K562 (cell line): Measurements from ENCODE around the gene ANO9. TPM values are rescaled to one million over a fixed set of nuclear protein-coding genes. Genes with fewer than 3 reads are reported as not detected.

Experiments used
- ADNP ChIP-seq: fragments of 200-800 bp; sonication (Bioruptor generic); IDR thresholded peaks from 2 replicates; pipeline ENCODE4 v1.6.1; 2016; ENCODE audit warnings: missing genetic modification characterization, missing compliant biosample characterization
- EGR1 ChIP-seq: fragments of 450-650 bp; conservative IDR thresholded peaks from 2 replicates; pipeline ENCODE4 v1.6.1; 2017; ENCODE audit warnings: mild to moderate bottlenecking
- EP400 ChIP-seq: fragments of 450-650 bp; IDR thresholded peaks from 2 replicates; pipeline ENCODE4 v1.6.1; 2017; ENCODE audit warnings: antibody characterized with exemption, mild to moderate bottlenecking, moderate library complexity
- ETV5 ChIP-seq: sonication (generic); formaldehyde crosslinking; IDR thresholded peaks from 2 replicates; pipeline ENCODE4 v1.4.0; 2020; ENCODE audit warnings: low read depth, mild to moderate bottlenecking, missing genetic modification reagents
- KDM1A ChIP-seq, 2 experiments: fragments of 450-650 bp; IDR thresholded peaks; 2 replicates each; pipeline ENCODE4 v1.6.1; 2016; ENCODE audit warnings: mild to moderate bottlenecking in 2 of 2
- KHSRP ChIP-seq: fragments of 450-650 bp; IDR thresholded peaks from 2 replicates; pipeline ENCODE4 v1.6.1; 2017
- LCOR ChIP-seq: sonication (generic); formaldehyde crosslinking; IDR thresholded peaks from 2 replicates; pipeline ENCODE4 v1.8.0; 2022; ENCODE audit warnings: mild to moderate bottlenecking, missing genetic modification reagents
- RBM39 ChIP-seq: fragments of 200-400 bp; formaldehyde crosslinking; optimal IDR thresholded peaks from 2 replicates; pipeline ENCODE3; 2018; ENCODE audit warnings: low read depth, low read length
- SPI1 ChIP-seq: IDR thresholded peaks from 2 replicates; pipeline ENCODE4 v1.6.1; 2011; ENCODE audit warnings: low read depth, low read length, control low read depth, borderline replicate concordance
- SRSF9 ChIP-seq: fragments of 200-400 bp; formaldehyde crosslinking; IDR thresholded peaks from 2 replicates; pipeline ENCODE4 v1.6.1; 2017; ENCODE audit warnings: low read depth, low read length, borderline replicate concordance
- ZNF224 ChIP-seq: sonication (generic); formaldehyde crosslinking; IDR thresholded peaks from 2 replicates; pipeline ENCODE4 v1.8.0; 2022; ENCODE audit warnings: mild to moderate bottlenecking, missing genetic modification reagents
- ZNF318 ChIP-seq, 2 experiments: fragments of 450-650 bp; IDR thresholded peaks; 2 replicates each; pipeline ENCODE4 v1.6.1; 2016; ENCODE audit warnings: mild to moderate bottlenecking in 2 of 2, borderline replicate concordance in 1 of 2, low read depth in 1 of 2, moderate library complexity in 1 of 2
- ZNF57 ChIP-seq: fragments of 450-650 bp; formaldehyde crosslinking; IDR thresholded peaks from 2 replicates; pipeline ENCODE4 v1.4.0; 2020; ENCODE audit warnings: mild to moderate bottlenecking, moderate library complexity
- ZNF583 ChIP-seq: fragments of 250-450 bp; sonication (Bioruptor Pico); IDR thresholded peaks from 2 replicates; pipeline ENCODE4 v1.4.0; 2020
- polyA plus RNA-seq, 8 experiments: library from polyadenylated mRNA; depleted of rRNA in 4 of 8; stranded (reverse) in 5 of 8; unstranded in 3 of 8; fragments of >200 nt; fragmentation: Nextera tagmentation in 2 of 8; fragmentation: Illumina TruSeq in 1 of 8; extraction: Ambion mirVana in 2 of 8; extraction: Trizol in 1 of 8; gene quantifications; 2 replicates each; pipeline versions ENCODE4 v1.2.1 to v1.2.3, GENCODE V29; 2011 to 2014; ENCODE audit warnings: inconsistent platforms in 1 of 8, missing spikeins in 1 of 8
- total RNA-seq, 7 experiments: library from RNA; depleted of rRNA in 6 of 7; stranded (reverse); fragments of >200 nt in 6 of 7; fragmentation: Illumina TruSeq in 2 of 7; extraction: Trizol in 2 of 7; gene quantifications; 2 replicates each; pipeline versions ENCODE4 v1.2.1 to v1.2.3, GENCODE V29; 2011 to 2021; ENCODE audit warnings: low replicate concordance in 1 of 7
- TF ChIP-seq, protein P1 (sequence below): sonication (generic); formaldehyde crosslinking; IDR thresholded peaks from 2 replicates; pipeline ENCODE4 v1.4.0; 2020; ENCODE audit warnings: mild to moderate bottlenecking, missing genetic modification reagents
- TF ChIP-seq, protein P2 (sequence below): sonication (generic); formaldehyde crosslinking; IDR thresholded peaks from 2 replicates; pipeline ENCODE4 v1.8.0; 2022; ENCODE audit warnings: mild to moderate bottlenecking, missing genetic modification reagents

ANO9 gene
- total and polyA plus RNA-seq, 9 of the 15 experiments (the other 6 are each of a cell fraction or from before 2014, with no cell fraction given), result 0.20 to 14.5 (median 4.5) TPM

GRCh38 chr11:394858-395655, 46.8 kb downstream of the ANO9 start (continued):
- no peak for TF ChIP-seq SRSF9
- TF ChIP-seq ZNF583, result 0 out of 2 replicates have a peak, but pooled peaks have one; percentile 8
- peak; percentile 27 for TF ChIP-seq RBM39
- 0 out of 2 replicates have a peak, but pooled peaks have one; percentile 34 for TF ChIP-seq ZNF57 (CRISPR knock-in tag)
- TF ChIP-seq EP400, result peak; percentile 29; the same call in 1 of the 2 replicates
- TF ChIP-seq, protein P1, sequence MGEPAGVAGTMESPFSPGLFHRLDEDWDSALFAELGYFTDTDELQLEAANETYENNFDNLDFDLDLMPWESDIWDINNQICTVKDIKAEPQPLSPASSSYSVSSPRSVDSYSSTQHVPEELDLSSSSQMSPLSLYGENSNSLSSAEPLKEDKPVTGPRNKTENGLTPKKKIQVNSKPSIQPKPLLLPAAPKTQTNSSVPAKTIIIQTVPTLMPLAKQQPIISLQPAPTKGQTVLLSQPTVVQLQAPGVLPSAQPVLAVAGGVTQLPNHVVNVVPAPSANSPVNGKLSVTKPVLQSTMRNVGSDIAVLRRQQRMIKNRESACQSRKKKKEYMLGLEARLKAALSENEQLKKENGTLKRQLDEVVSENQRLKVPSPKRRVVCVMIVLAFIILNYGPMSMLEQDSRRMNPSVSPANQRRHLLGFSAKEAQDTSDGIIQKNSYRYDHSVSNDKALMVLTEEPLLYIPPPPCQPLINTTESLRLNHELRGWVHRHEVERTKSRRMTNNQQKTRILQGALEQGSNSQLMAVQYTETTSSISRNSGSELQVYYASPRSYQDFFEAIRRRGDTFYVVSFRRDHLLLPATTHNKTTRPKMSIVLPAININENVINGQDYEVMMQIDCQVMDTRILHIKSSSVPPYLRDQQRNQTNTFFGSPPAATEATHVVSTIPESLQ (CRISPR knock-in tag), result no peak
- TF ChIP-seq, protein P2, sequence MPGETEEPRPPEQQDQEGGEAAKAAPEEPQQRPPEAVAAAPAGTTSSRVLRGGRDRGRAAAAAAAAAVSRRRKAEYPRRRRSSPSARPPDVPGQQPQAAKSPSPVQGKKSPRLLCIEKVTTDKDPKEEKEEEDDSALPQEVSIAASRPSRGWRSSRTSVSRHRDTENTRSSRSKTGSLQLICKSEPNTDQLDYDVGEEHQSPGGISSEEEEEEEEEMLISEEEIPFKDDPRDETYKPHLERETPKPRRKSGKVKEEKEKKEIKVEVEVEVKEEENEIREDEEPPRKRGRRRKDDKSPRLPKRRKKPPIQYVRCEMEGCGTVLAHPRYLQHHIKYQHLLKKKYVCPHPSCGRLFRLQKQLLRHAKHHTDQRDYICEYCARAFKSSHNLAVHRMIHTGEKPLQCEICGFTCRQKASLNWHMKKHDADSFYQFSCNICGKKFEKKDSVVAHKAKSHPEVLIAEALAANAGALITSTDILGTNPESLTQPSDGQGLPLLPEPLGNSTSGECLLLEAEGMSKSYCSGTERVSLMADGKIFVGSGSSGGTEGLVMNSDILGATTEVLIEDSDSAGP, result peak; percentile 70; the same call in 1 of the 2 replicates
- no peak for TF ChIP-seq ZNF318 (IDR thresholded peaks at IDR 0.05; ENCODE audit: borderline replicate concordance in 1 of 2, low read depth in 1 of 2)
- peak; percentile 62; the same call in 1 of the 2 replicates for TF ChIP-seq EGR1
- peak; percentile 65 to 74; a peak in 3 of 4 replicates for TF ChIP-seq KDM1A (IDR thresholded peaks at IDR 0.05)
- 0 out of 2 replicates have a peak, but pooled peaks have one; percentile 5 for TF ChIP-seq SPI1
- TF ChIP-seq ZNF224 (CRISPR knock-in tag), result no peak
- TF ChIP-seq KHSRP, result no peak
- 0 out of 2 replicates have a peak, but pooled peaks have one; percentile 26 for TF ChIP-seq ETV5 (CRISPR knock-in tag)
- TF ChIP-seq ADNP (tag), result 0 out of 2 replicates have a peak, but pooled peaks have one; percentile 25
- no peak for TF ChIP-seq LCOR (CRISPR knock-in tag)
